ENCODE results near the gene DLL4.

DNA sequence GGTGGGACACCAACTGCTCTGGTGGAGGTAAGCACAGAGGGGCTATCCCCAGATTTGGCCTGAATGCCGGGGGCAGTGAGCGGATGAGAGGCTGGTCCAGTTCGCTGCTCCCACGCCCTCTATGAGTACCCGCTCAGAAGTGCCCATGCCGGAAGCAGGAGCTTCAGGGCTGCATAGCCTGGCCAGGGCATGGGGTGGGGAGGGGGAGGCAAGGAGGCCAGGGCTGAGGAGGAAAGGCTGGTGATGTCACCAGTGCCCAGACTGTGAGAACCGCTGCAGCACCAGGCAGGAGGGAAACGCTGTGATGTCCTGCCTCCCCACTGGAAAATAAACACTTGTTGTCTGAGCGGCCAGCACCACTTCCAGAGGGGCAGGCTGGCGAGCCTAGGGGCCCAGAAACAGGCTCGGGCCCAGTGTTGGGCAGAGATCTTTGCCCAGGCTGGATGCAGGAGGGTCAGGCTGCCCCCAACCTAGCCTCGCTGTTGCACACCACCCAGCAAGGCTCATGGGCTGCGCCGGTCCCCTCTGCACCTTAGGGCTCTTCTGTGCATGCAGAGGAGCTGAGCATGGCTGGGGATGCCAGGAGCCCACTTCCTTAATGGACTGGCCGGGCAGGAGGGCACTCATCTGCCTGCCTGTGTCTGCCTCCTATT lies 10.9 kb upstream of the DLL4 start:
- TF ChIP-seq, protein P1, sequence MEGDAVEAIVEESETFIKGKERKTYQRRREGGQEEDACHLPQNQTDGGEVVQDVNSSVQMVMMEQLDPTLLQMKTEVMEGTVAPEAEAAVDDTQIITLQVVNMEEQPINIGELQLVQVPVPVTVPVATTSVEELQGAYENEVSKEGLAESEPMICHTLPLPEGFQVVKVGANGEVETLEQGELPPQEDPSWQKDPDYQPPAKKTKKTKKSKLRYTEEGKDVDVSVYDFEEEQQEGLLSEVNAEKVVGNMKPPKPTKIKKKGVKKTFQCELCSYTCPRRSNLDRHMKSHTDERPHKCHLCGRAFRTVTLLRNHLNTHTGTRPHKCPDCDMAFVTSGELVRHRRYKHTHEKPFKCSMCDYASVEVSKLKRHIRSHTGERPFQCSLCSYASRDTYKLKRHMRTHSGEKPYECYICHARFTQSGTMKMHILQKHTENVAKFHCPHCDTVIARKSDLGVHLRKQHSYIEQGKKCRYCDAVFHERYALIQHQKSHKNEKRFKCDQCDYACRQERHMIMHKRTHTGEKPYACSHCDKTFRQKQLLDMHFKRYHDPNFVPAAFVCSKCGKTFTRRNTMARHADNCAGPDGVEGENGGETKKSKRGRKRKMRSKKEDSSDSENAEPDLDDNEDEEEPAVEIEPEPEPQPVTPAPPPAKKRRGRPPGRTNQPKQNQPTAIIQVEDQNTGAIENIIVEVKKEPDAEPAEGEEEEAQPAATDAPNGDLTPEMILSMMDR (IDR thresholded peaks at IDR 0.05 in 8 of 11, conservative IDR thresholded peaks at IDR 0.05 in 3 of 11) = no peak
- no peak for TF ChIP-seq POLR2A (IDR thresholded peaks at IDR 0.05)

All from spleen (tissue), 7 donors.